ENCODE data around the gene ERCC6. TPM values are rescaled to one million over a fixed set of nuclear protein-coding genes. Genes with fewer than 3 reads are reported as not detected.

ERCC6 gene
- total RNA-seq, 3 donors from 2014 or later (not counting 1 experiment from before 2014, with no cell fraction given), result 36.4 to 54.6 (median 52.6) TPM

DNA sequence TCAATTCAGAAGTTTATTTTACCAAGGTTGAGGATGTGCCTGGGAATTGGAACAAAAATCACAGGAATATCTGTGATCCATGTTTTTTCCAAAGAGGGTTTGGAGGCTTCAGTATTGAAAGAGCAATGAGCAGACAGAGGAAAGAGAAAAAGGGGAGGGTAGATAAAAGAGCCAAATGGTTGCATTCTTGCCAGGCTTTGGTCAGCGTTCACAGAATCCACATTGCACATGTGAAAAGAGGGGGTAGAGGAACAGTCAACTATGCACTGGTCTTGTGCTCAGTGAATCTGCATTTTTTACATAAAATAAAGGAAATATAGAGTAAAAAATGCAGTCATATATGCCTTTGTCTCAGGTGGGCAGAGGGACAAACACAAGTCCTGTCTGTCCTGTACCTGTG, 20.6 kb upstream of the ERCC6 start:
- Histone ChIP-seq H3K27me3 (ENCODE audit: control insufficient read depth, insufficient read depth, low read length) (peaks cover 4% of the 10 kb centered on the region), H3K4me1 (ENCODE audit: control insufficient read depth, insufficient read depth, low read length) (no peaks in the 10 kb centered on the region), H3K9me3 (ENCODE audit: control insufficient read depth, insufficient read depth, low read length) (no peaks in the 10 kb centered on the region), H3K27ac (ENCODE audit: low read length) (no peak overlapping the region), H3K36me3 (ENCODE audit: control insufficient read depth, insufficient read depth, low read length) (no peaks in the 10 kb centered on the region), H3K4me3 (ENCODE audit: low read length) (no peak overlapping the region)
- no peaks in the 10 kb centered on the region for H3K36me3 Mint-ChIP-seq
- no peak overlapping the region for H3K4me3 Mint-ChIP-seq
- ATAC-seq (no peak), DNase-seq (no peak)
- TF ChIP-seq, protein P1, sequence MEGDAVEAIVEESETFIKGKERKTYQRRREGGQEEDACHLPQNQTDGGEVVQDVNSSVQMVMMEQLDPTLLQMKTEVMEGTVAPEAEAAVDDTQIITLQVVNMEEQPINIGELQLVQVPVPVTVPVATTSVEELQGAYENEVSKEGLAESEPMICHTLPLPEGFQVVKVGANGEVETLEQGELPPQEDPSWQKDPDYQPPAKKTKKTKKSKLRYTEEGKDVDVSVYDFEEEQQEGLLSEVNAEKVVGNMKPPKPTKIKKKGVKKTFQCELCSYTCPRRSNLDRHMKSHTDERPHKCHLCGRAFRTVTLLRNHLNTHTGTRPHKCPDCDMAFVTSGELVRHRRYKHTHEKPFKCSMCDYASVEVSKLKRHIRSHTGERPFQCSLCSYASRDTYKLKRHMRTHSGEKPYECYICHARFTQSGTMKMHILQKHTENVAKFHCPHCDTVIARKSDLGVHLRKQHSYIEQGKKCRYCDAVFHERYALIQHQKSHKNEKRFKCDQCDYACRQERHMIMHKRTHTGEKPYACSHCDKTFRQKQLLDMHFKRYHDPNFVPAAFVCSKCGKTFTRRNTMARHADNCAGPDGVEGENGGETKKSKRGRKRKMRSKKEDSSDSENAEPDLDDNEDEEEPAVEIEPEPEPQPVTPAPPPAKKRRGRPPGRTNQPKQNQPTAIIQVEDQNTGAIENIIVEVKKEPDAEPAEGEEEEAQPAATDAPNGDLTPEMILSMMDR (IDR thresholded peaks at IDR 0.05), result no peak
- H3K27me3 Mint-ChIP-seq (ENCODE audit: low read depth in 2 of 2), result peaks cover 8 to 30% of the 10 kb centered on the region in 2 donors
- WGBS (ENCODE audit: insufficient coverage), result 25% methylated on average over 1 of the region's 1 CpG
- H3K4me1 Mint-ChIP-seq, result no peaks in the 10 kb centered on the region
- no peak overlapping the region for H3K27ac Mint-ChIP-seq
- intact Hi-C loops (cut with micrococcal nuclease), result no loop called here
- no peaks in the 10 kb centered on the region for H3K9me3 Mint-ChIP-seq

DNA sequence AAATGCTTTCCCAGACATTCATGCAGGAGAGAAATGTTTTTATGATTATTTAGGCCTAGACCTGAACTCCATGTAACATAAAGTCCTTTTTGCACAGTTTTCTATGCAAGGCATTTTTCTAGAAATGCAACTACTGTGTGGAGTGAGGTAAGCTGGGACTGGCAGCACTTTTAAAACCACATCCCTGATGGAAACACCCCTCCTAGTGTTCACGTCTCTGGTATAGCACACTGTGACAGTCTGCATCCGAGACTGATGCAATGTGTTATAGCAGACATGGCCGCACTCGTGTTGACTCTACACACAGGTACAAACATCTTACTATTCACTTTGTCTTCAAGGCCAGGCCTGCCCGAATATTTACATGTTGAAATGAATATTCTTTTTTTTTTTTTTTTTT, 19.3 kb upstream of the ERCC6 start:
- TF ChIP-seq, protein P1 (IDR thresholded peaks at IDR 0.05), result no peak
- Histone ChIP-seq H3K27ac (ENCODE audit: low read length) (no peak overlapping the region), H3K9me3 (ENCODE audit: control insufficient read depth, insufficient read depth, low read length) (no peaks in the 10 kb centered on the region), H3K4me3 (ENCODE audit: low read length) (no peak overlapping the region), H3K27me3 (ENCODE audit: control insufficient read depth, insufficient read depth, low read length) (peaks cover 4% of the 10 kb centered on the region), H3K36me3 (ENCODE audit: control insufficient read depth, insufficient read depth, low read length) (no peaks in the 10 kb centered on the region), H3K4me1 (ENCODE audit: control insufficient read depth, insufficient read depth, low read length) (no peaks in the 10 kb centered on the region)
- 72% methylated on average over 4 of the region's 5 CpGs for WGBS (ENCODE audit: insufficient coverage)
- DNase-seq, result no peak
- H3K4me3 Mint-ChIP-seq, result no peak overlapping the region
- no peaks in the 10 kb centered on the region for H3K9me3 Mint-ChIP-seq
- H3K27me3 Mint-ChIP-seq (ENCODE audit: low read depth in 2 of 2), result peaks cover 6 to 32% of the 10 kb centered on the region in 2 donors
- no peak overlapping the region for H3K27ac Mint-ChIP-seq
- H3K36me3 Mint-ChIP-seq, result no peaks in the 10 kb centered on the region
- no peaks in the 10 kb centered on the region for H3K4me1 Mint-ChIP-seq
- no peak for ATAC-seq
- intact Hi-C loops (cut with micrococcal nuclease), result no loop called here

DNA sequence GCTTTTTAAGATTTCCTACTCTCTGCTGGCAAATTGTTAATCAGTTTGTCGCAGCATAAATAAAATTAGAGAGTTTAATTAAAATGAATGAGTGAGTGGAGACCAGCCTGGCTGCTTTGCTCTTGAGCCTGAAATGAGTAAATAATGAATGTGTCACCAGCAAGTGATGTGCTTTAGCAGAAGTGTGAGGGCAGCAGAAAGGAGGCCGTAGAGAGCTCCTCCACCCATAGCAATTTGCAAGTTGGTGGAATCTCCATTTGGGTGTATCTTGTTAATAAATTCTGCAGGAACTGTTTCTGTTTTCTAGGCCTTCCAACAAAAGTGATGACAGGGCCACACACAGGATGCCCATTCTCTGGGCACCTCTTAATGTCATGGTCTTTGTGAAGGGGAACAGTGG, 18.8 kb upstream of the ERCC6 start:
- H3K27me3 ChIP-seq (ENCODE audit: control insufficient read depth, insufficient read depth, low read length), result peaks cover 4% of the 10 kb centered on the region
- Mint-ChIP-seq H3K27ac (no peak overlapping the region), H3K4me1 (no peaks in the 10 kb centered on the region), H3K9me3 (no peaks in the 10 kb centered on the region), H3K36me3 (no peaks in the 10 kb centered on the region), H3K4me3 (no peak overlapping the region), H3K27me3 (ENCODE audit: low read depth in 2 of 2) (peaks cover 6 to 37% of the 10 kb centered on the region in 2 donors)
- intact Hi-C loops (cut with micrococcal nuclease), result no loop called here
- ATAC-seq, result no peak
- H3K9me3 ChIP-seq (ENCODE audit: control insufficient read depth, insufficient read depth, low read length), result no peaks in the 10 kb centered on the region
- no peak overlapping the region for H3K4me3 ChIP-seq (ENCODE audit: low read length)
- H3K36me3 ChIP-seq (ENCODE audit: control insufficient read depth, insufficient read depth, low read length), result no peaks in the 10 kb centered on the region
- no peaks in the 10 kb centered on the region for H3K4me1 ChIP-seq (ENCODE audit: control insufficient read depth, insufficient read depth, low read length)
- no peak for DNase-seq
- 95% methylated on average over 2 of the region's 2 CpGs for WGBS (ENCODE audit: insufficient coverage)
- TF ChIP-seq, protein P1 (IDR thresholded peaks at IDR 0.05), result no peak
- no peak overlapping the region for H3K27ac ChIP-seq (ENCODE audit: low read length)

DNA sequence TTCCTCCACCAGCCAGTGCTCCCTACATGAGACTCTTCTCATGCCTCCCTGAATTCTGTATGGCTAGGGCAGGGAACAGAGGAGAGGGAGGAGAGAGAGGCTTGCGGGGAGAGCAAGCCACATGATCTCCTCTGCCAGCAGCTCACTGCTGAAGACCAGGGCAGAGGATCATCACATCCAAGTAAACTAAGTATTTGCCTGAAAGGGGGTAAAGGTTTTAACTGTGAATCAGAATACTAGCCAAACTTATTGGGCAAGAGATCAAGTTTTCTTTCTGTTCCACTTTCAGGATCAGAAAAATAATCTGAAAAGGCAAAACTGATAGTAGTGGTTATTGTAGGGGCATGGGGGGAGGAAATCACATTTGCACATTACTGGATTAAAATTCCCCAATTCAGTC, 17.8 kb upstream of the ERCC6 start:
- H3K27me3 ChIP-seq (ENCODE audit: control insufficient read depth, insufficient read depth, low read length), result peaks cover 4% of the 10 kb centered on the region
- Mint-ChIP-seq H3K27ac (no peak overlapping the region), H3K4me3 (no peak overlapping the region), H3K9me3 (no peaks in the 10 kb centered on the region), H3K36me3 (no peaks in the 10 kb centered on the region), H3K4me1 (no peaks in the 10 kb centered on the region), H3K27me3 (ENCODE audit: low read depth in 2 of 2) (peaks cover 9 to 46% of the 10 kb centered on the region in 2 donors)
- DNase-seq (no peak), ATAC-seq (no peak)
- 94% methylated on average over 1 of the region's 1 CpG for WGBS (ENCODE audit: insufficient coverage)
- no peaks in the 10 kb centered on the region for H3K4me1 ChIP-seq (ENCODE audit: control insufficient read depth, insufficient read depth, low read length)
- TF ChIP-seq, protein P1 (IDR thresholded peaks at IDR 0.05), result no peak
- H3K36me3 ChIP-seq (ENCODE audit: control insufficient read depth, insufficient read depth, low read length), result no peaks in the 10 kb centered on the region
- H3K27ac ChIP-seq (ENCODE audit: low read length), result no peak overlapping the region
- H3K4me3 ChIP-seq (ENCODE audit: low read length), result no peak overlapping the region
- intact Hi-C loops (cut with micrococcal nuclease), result no loop called here
- no peaks in the 10 kb centered on the region for H3K9me3 ChIP-seq (ENCODE audit: control insufficient read depth, insufficient read depth, low read length)

Measured in natural killer cell (primary cell).